Neural crest cell (in vitro differentiated cells): ENCODE measurements around the gene CTNNB1. TPM values are rescaled to one million over a fixed set of nuclear protein-coding genes. Genes with fewer than 3 reads are reported as not detected.

Experiments
- DNase-seq: peaks from one replicate; pipeline ENCODE4 v3.0.0; 2021; ENCODE audit warnings: low read depth, mixed read lengths, low spot score
- H3K27ac Mint-ChIP-seq: one replicate; pipeline ENCODE4 v1.8.0; 2021; ENCODE audit warnings: mild to moderate bottlenecking, mixed read lengths; ENCODE audit not compliant: unreplicated experiment
- H3K27me3 Mint-ChIP-seq: 2 replicates; pipeline ENCODE4 v1.8.0; 2021; ENCODE audit warnings: low read depth, mild to moderate bottlenecking, mixed read lengths
- H3K36me3 Mint-ChIP-seq: 2 replicates; pipeline ENCODE4 v1.8.0; 2021; ENCODE audit warnings: low read depth, mild to moderate bottlenecking, mixed read lengths
- H3K4me1 Mint-ChIP-seq: 2 replicates; pipeline ENCODE4 v1.8.0; 2021; ENCODE audit warnings: mixed read lengths
- H3K4me3 Mint-ChIP-seq: one replicate; pipeline ENCODE4 v1.8.0; 2021; ENCODE audit warnings: mild to moderate bottlenecking, mixed read lengths
- H3K9me3 Mint-ChIP-seq: 2 replicates; pipeline ENCODE4 v1.8.0; 2021; ENCODE audit warnings: mixed read lengths
- CTCF ChIP-seq: fragments of 200-600 bp; sonication (generic); conservative IDR thresholded peaks from 2 replicates; pipeline ENCODE4 v1.5.0; 2021; ENCODE audit warnings: antibody characterized with exemption, mild to moderate bottlenecking
- total RNA-seq: library from RNA; stranded (reverse); gene quantifications from 2 replicates; pipeline ENCODE4 v1.2.1, GENCODE V29; 2021

The CTNNB1 gene
- total RNA-seq, 1 donor from 2014 or later: 550 TPM

DNA sequence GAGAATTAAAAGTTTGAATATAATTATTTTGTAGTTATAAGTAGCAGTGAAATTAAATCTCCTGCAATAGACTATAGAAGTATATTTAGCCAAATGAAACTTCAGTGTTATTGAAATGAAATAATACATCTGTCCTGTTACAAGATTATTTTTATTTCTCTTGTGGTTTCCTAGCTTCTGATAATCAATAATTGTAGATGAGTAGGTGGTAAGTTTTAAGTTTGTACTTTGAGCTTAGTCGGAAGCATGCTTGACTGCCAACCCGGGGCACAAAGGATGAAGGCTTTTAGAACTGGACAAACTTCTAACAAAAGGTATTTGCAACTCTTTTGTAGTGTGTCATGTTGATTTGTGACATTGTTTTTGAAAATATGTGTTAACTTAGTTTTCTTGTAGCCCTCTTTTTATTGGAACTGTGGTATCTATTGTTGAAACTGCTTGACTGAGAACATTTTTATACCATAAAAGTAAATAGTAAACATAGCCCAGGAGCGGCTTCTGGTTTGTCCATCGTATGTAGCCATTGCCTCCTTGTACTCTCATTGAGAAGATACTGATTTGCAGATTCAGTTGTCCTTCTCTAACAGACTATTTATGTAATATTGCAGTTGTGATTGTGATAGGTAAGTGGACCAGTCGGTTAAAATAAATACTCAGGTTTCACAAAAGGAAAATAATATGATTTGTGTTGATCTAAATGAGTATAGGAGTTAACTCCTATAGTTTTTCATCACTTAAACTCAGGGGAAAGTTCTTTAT lies 2.9 kb downstream of the CTNNB1 start:
- H3K4me3 Mint-ChIP-seq: peak overlapping the region; percentile 96
- H3K27me3 Mint-ChIP-seq: peaks cover 5% of the 10 kb centered on the region
- H3K36me3 Mint-ChIP-seq: no peaks in the 10 kb centered on the region
- peaks cover 64% of the 10 kb centered on the region for H3K4me1 Mint-ChIP-seq
- H3K27ac Mint-ChIP-seq: no peak overlapping the region
- H3K9me3 Mint-ChIP-seq: no peaks in the 10 kb centered on the region
- TF ChIP-seq CTCF: no peak
- DNase-seq: no peak

GRCh38 chr3:41202834-41203345 lies 3.6 kb downstream of the CTNNB1 start:
- H3K4me1 Mint-ChIP-seq: peaks cover 70% of the 10 kb centered on the region
- H3K36me3 Mint-ChIP-seq: no peaks in the 10 kb centered on the region
- H3K9me3 Mint-ChIP-seq: no peaks in the 10 kb centered on the region
- H3K4me3 Mint-ChIP-seq: peak overlapping the region; percentile 96
- no peak overlapping the region for H3K27ac Mint-ChIP-seq
- TF ChIP-seq CTCF: peak; percentile 64
- peaks cover 2% of the 10 kb centered on the region for H3K27me3 Mint-ChIP-seq
- no peak for DNase-seq

- peaks cover 2% of the 10 kb centered on the region for H3K27me3 Mint-ChIP-seq
- no peak for TF ChIP-seq CTCF
- DNase-seq: no peak
- H3K4me1 Mint-ChIP-seq: peaks cover 80% of the 10 kb centered on the region
- peaks cover 10% of the 10 kb centered on the region for H3K36me3 Mint-ChIP-seq
- H3K4me3 Mint-ChIP-seq: peak overlapping the region; percentile 32
- peaks cover 1% of the 10 kb centered on the region for H3K9me3 Mint-ChIP-seq
- no peak overlapping the region for H3K27ac Mint-ChIP-seq
Measured at GRCh38 chr3:41204369-41204768, 5.1 kb downstream of the CTNNB1 start.

DNA sequence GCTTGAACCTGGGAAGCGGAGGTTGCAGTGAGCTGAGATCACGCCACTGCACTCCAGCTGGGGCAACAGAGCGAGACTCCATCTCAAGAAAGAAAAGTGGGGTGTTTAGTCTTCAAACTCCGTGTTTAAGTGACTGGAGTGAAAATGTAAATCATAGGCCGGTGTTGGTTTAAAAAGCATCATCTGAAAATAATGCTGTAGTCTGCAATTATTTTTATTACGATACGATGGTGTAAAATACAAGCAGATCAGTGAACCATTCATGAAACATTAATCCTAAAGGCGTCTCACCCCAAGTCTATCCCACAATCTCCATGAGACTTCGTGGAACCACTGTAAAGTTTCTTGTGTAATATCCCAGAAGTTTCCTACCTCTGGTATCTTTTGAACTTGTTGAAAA lies 6.3 kb downstream of the CTNNB1 start:
- peaks cover 13% of the 10 kb centered on the region for H3K36me3 Mint-ChIP-seq
- DNase-seq: no peak
- H3K27ac Mint-ChIP-seq: no peak overlapping the region
- H3K4me1 Mint-ChIP-seq: peaks cover 75% of the 10 kb centered on the region
- peak overlapping the region; percentile 45 for H3K4me3 Mint-ChIP-seq
- peaks cover 4% of the 10 kb centered on the region for H3K9me3 Mint-ChIP-seq
- no peak for TF ChIP-seq CTCF
- peaks cover 2% of the 10 kb centered on the region for H3K27me3 Mint-ChIP-seq

DNA sequence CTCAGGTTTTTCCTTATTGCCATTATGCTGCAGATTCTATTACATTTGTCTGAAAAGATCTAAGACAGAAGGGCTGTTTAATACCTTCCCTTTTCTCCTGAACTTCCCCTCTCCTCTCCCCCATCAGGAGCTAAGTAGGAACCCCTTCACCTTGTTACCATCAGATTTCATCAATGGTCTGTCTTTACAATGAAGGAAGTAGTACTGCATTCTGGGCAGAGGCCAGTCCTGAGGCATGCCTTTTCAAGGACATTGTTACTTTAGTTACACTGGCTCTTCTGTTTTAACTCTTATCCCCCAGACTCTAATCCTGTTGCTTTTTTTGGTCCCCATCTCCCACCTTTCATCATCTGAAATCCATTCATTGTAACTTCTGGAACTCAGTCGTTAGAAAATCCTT lies 8.1 kb downstream of the CTNNB1 start:
- H3K9me3 Mint-ChIP-seq: peaks cover 4% of the 10 kb centered on the region
- no peak for DNase-seq
- peaks cover 18% of the 10 kb centered on the region for H3K36me3 Mint-ChIP-seq
- no peak overlapping the region for H3K27ac Mint-ChIP-seq
- peak overlapping the region; percentile 17 for H3K4me3 Mint-ChIP-seq
- H3K27me3 Mint-ChIP-seq: no peaks in the 10 kb centered on the region
- no peak for TF ChIP-seq CTCF
- peaks cover 68% of the 10 kb centered on the region for H3K4me1 Mint-ChIP-seq
